Prostate gland (tissue), 2 donors: Measurements from ENCODE around the gene ELAVL1. TPM values are rescaled to one million over a fixed set of nuclear protein-coding genes. Genes with fewer than 3 reads are reported as not detected.

ENCODE experiments used
- DNase-seq: peaks from one replicate; pipeline ENCODE4 v3.0.0-alpha.2; 2019; ENCODE audit warnings: low spot score
- H3K27ac ChIP-seq, 2 donors: fragments of 200-600 bp; sonication (generic); 2 replicates each; pipeline ENCODE4 v1.5.1; 2017 to 2019
- H3K27me3 ChIP-seq: fragments of 200-600 bp; sonication (generic); replicated peaks from 2 replicates; pipeline ENCODE4 v1.5.1; 2019; ENCODE audit not compliant: insufficient read depth
- H3K36me3 ChIP-seq, 2 donors: fragments of 200-600 bp; sonication (generic); 1 replicate in 1 of 2; 2 replicates in 1 of 2; pipeline versions ENCODE4 v1.5.1 to v1.8.1; 2017 to 2019
- H3K4me1 ChIP-seq: fragments of 200-600 bp; sonication (generic); replicated peaks from 2 replicates; pipeline ENCODE4 v1.5.1; 2019
- H3K4me3 ChIP-seq, 2 donors: fragments of 200-600 bp; sonication (generic); 2 replicates each; pipeline ENCODE4 v1.5.1; 2017 to 2019
- H3K9me3 ChIP-seq: fragments of 200-600 bp; sonication (generic); 2 replicates; pipeline ENCODE4 v1.5.1; 2017
- POLR2A ChIP-seq: fragments of 450-650 bp; IDR thresholded peaks from one replicate; pipeline ENCODE4 v1.6.1; 2016; ENCODE audit warnings: antibody characterized with exemption, mild to moderate bottlenecking
- POLR2AphosphoS5 ChIP-seq: sonication (generic); formaldehyde crosslinking; IDR thresholded peaks from one replicate; pipeline ENCODE4 v1.6.1; 2017; ENCODE audit warnings: antibody characterized with exemption
- WGBS: methylation state at CpG from one replicate; pipeline ENCODE4 v1.1.5; 2018; 5-methylcytosine and 5-hydroxymethylcytosine counted together
- intact Hi-C: fragments of 100-400 bp; cut with DNase I; formaldehyde crosslinking; loops from one replicate; pipeline ENCODE4 v1.14.2; 2022
- total RNA-seq, 2 donors: library from RNA; depleted of rRNA; stranded (reverse); fragments of >200 nt; gene quantifications; one replicate each; pipeline ENCODE4 v1.1.0, GENCODE V29; 2016
- TF ChIP-seq, protein P1 (sequence below), 4 experiments: fragments of 200-600 bp in 2 of 4; fragments of 450-650 bp in 2 of 4; sonication (generic) in 2 of 4; IDR thresholded peaks; 1 replicate in 3 of 4; 2 replicates in 1 of 4; pipeline ENCODE4 v1.5.1; 2016 to 2019; ENCODE audit warnings: antibody characterized with exemption in 4 of 4, mild to moderate bottlenecking in 2 of 4, moderate library complexity in 2 of 4

Gene ELAVL1
- total RNA-seq, 2 donors from 2014 or later: 35.6 to 76.9 TPM

- 64% methylated on average over 3 of the region's 3 CpGs for WGBS
- Histone ChIP-seq H3K9me3 (no peaks in the 10 kb centered on the region), H3K4me1 (no peaks in the 10 kb centered on the region), H3K27ac (no peak overlapping the region), H3K4me3 (no peak overlapping the region), H3K27me3 (no peaks in the 10 kb centered on the region), H3K36me3 (no peaks in the 10 kb centered on the region)
- no peak for DNase-seq
- TF ChIP-seq POLR2AphosphoS5 (no peak), POLR2A (no peak)
- TF ChIP-seq, protein P1, sequence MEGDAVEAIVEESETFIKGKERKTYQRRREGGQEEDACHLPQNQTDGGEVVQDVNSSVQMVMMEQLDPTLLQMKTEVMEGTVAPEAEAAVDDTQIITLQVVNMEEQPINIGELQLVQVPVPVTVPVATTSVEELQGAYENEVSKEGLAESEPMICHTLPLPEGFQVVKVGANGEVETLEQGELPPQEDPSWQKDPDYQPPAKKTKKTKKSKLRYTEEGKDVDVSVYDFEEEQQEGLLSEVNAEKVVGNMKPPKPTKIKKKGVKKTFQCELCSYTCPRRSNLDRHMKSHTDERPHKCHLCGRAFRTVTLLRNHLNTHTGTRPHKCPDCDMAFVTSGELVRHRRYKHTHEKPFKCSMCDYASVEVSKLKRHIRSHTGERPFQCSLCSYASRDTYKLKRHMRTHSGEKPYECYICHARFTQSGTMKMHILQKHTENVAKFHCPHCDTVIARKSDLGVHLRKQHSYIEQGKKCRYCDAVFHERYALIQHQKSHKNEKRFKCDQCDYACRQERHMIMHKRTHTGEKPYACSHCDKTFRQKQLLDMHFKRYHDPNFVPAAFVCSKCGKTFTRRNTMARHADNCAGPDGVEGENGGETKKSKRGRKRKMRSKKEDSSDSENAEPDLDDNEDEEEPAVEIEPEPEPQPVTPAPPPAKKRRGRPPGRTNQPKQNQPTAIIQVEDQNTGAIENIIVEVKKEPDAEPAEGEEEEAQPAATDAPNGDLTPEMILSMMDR (IDR thresholded peaks at IDR 0.05): no peak
- intact Hi-C loops: no loop called here
Measured at GRCh38 chr19:8046569-8047165, 41.2 kb upstream of the ELAVL1 start.

DNA sequence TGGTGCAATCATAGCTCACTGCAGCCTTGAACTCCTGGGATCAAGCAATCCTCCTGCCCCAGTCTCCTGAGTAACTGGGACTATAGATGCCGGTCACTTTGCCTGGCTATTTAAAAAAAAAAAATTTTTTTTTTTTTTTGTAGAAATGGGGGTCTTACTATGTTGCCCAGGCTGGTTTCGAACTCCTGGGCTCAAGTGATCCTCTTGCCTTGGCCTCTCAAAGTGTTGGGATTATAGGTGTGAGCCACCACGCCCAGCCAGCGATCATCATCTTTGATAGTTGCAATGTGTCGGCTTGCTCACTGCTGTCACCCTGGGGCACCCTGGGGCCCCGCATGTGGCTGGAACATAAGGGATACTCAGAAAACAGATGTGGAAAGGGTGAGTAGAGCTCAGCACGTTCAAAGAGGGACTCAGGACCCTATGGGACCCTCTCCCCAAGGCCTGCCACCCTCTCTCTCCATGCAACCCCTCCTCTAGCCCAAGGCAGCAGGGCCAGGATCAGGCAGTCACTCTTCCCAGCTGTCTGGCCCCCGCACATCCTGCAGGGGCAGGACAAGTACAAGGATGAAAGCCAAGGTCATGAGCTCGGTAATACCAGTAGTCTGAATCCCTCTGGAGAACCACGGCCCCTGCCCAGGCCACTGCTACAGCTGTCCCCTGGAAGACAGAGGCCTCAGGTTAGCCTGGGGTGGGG, 40.6 kb upstream of the ELAVL1 start:
- no peaks in the 10 kb centered on the region for H3K36me3 ChIP-seq
- H3K27me3 ChIP-seq: no peaks in the 10 kb centered on the region
- WGBS: 67% methylated on average over 10 of the region's 10 CpGs
- no peak overlapping the region for H3K27ac ChIP-seq
- no peaks in the 10 kb centered on the region for H3K9me3 ChIP-seq
- no peak overlapping the region for H3K4me3 ChIP-seq
- intact Hi-C loops: no loop called here
- H3K4me1 ChIP-seq: no peaks in the 10 kb centered on the region
- no peak for TF ChIP-seq POLR2AphosphoS5
- TF ChIP-seq, protein P1 (IDR thresholded peaks at IDR 0.05): no peak
- TF ChIP-seq POLR2A: no peak
- DNase-seq: no peak

GRCh38 chr19:8044018-8044417, 38.6 kb upstream of the ELAVL1 start:
- Histone ChIP-seq H3K27me3 (no peaks in the 10 kb centered on the region), H3K4me1 (no peaks in the 10 kb centered on the region), H3K9me3 (no peaks in the 10 kb centered on the region), H3K4me3 (no peak overlapping the region), H3K27ac (no peak overlapping the region), H3K36me3 (no peaks in the 10 kb centered on the region)
- WGBS: 86% methylated on average over 10 of the region's 10 CpGs
- intact Hi-C loops: no loop called here
- no peak for DNase-seq
- TF ChIP-seq, protein P1 (IDR thresholded peaks at IDR 0.05): no peak
- TF ChIP-seq POLR2AphosphoS5 (no peak), POLR2A (no peak)

DNA sequence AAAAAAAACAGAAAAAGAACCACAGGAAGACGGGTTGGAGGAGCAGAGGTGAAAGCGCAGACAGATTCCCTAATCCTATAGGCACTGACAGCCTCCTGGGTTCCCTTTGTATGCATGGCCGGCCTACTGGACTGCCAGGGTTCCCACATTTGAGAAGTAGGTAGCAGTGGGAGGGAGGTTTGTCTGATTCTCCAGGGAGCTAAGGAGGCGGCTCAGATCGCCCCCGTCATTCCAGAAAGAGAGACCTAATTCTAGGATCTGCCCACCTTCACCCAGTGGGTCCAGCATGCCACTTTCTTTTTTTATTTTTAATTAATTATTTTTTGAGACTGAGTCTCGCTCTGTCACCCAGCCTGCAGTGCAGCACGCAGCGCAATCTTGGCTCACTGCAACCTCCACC, 37.5 kb upstream of the ELAVL1 start:
- intact Hi-C loops: no loop called here
- H3K4me1 ChIP-seq: no peaks in the 10 kb centered on the region
- DNase-seq: no peak
- TF ChIP-seq POLR2AphosphoS5 (no peak), POLR2A (no peak)
- TF ChIP-seq, protein P1 (IDR thresholded peaks at IDR 0.05): no peak
- 90% methylated on average over 9 of the region's 9 CpGs for WGBS
- no peak overlapping the region for H3K4me3 ChIP-seq
- no peaks in the 10 kb centered on the region for H3K36me3 ChIP-seq
- H3K27ac ChIP-seq: no peak overlapping the region
- H3K9me3 ChIP-seq: no peaks in the 10 kb centered on the region
- no peaks in the 10 kb centered on the region for H3K27me3 ChIP-seq

GRCh38 chr19:8041531-8041931, 36.1 kb upstream of the ELAVL1 start:
- WGBS: 62% methylated on average over 7 of the region's 7 CpGs

More at GRCh38 chr19:8041531-8041931, 36.1 kb upstream of the ELAVL1 start:
- no peak for DNase-seq
- Histone ChIP-seq H3K36me3 (no peaks in the 10 kb centered on the region), H3K27me3 (no peaks in the 10 kb centered on the region), H3K9me3 (no peaks in the 10 kb centered on the region), H3K27ac (no peak overlapping the region), H3K4me1 (no peaks in the 10 kb centered on the region), H3K4me3 (no peak overlapping the region)
- intact Hi-C loops: no loop called here
- TF ChIP-seq POLR2A (no peak), POLR2AphosphoS5 (no peak)
- TF ChIP-seq, protein P1 (IDR thresholded peaks at IDR 0.05): no peak
